Measurements from ENCODE around the gene ZBTB38.

The ZBTB38 gene

DNA sequence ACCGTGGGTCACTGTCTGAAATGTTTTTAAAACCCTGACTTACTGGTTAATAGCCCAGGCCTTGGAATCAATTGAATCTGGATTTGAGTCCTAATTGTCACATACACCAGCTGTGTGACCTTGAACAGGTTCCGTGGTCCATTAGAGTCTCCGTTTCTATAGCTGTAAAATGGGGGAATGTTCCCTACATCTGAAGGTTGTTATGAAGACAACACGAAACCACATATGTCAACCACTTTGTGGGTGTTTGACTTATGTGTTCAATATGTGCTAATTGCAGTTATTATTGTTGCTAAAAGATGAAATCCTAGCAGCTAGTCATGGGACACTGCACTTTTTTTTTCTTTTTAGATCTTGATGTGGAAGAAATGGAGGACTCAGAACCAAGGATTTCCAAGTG is 35.3 kb downstream of the ZBTB38 start:
- DNase-seq (ENCODE audit: low spot score): no peak

DNA sequence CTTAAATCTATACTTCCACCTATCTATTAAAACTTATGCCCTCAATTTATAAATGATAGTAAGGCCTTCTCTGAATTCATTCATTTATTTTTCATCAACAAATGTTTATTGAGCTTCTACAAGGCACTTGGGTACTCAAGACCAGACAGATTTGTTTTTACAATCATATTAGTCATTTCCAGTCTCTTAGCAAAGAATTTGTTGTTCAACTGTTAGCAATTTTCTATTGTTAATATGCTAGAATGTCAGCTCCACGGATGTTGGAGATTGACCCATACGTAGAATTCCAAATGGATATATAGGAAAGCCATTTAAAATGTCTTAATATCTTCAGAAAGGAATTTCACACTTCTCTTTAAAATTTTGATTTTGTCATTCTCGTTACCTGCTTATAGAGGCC is 36.7 kb downstream of the ZBTB38 start:
- no peak for DNase-seq (ENCODE audit: low spot score)

DNA sequence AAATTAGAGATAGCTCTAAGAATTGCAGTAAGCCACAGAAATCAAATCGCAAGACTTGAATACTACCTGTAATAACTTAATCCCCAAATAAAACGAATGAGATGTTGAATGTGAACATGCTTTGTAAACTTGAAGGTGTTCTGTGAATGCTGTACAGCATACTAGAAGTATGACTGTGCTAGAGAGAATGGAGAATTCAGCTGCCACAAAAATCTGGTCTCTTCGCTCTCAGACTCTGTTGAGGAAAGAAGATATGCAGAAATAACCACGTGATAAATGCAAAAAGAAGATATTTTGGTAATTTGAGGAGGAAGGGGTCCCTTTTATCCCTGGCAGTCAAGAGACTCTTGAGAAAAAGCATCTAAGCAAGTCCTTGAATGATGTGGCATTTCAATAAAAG is 37.3 kb downstream of the ZBTB38 start:
- no peak for DNase-seq (ENCODE audit: low spot score)

DNA sequence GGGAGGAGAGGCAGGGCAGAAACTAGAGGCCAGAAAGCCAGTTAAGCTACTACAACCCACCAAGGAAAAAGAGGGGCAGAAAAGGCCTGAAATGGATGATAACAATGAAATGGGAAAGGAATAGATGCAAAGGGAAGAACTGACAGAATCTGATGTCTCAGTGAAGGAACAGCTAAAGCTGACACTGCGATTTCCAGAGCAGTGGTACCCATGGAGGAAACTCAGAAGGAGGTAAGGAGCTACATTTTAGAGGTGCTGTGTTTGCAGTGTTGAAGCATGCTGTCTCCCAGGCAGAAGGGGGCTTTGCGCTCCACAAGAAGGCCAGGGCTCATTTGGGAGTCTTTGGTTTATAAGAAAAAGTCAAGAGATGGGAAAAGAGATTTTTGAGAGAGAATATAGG is 38.0 kb downstream of the ZBTB38 start:
- DNase-seq (ENCODE audit: low spot score): no peak

DNA sequence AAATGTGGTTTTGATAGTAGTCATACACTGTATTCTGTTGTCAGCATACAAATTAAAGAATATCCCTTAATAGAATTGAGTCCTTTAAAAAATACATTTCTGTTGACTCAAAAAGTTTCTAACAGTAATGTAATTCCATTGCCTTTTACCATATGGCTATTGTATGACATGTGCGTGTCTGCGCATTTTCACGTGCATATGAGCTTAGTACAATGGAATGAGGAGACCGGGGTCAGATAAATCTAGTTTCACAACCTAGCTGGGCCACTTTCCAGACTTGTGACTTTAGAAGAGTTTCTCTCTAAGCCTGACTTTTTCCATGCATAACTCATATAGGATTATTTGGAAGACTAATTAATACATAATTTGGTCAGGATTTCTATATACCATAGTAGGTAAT is 38.7 kb downstream of the ZBTB38 start:
- DNase-seq (ENCODE audit: low spot score): no peak

DNA sequence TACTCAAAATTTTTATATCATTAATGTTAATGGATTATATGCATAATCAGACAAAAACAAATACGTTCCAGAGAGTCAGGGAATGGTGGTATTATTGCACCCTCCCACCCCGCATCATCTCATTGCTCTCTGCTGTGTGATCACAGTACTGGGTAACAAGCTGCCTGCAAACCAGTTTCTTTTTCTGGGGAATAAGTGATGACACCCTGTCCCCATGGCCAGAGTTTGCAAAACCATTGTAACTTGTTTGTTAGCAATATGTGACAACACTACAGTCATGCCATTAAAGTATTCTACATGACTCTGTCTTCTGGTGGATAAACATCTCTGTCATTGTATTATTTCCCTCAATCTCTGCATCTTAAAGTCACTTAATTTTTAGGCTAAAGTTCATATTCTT is 39.5 kb downstream of the ZBTB38 start:
- no peak for DNase-seq (ENCODE audit: low spot score)

DNA sequence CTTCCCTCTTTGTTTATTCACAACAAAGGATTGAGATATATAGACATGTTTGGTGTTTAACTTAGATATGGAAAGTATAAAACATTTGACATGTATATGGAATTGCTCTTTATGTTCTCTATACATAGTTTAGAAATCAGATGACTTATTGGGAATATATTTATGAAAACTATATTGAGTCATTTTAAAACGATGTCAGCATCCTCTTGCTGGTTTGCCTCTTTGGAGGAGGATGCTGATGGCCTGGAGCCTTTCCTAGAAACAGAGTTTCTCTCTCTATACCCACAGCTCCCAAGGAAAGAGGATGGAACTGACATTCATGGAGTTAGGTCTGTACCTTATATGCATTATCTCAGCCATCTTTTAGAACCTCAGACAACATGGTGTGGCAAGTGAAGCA is 40.3 kb downstream of the ZBTB38 start:
- DNase-seq (ENCODE audit: low spot score): no peak

DNA sequence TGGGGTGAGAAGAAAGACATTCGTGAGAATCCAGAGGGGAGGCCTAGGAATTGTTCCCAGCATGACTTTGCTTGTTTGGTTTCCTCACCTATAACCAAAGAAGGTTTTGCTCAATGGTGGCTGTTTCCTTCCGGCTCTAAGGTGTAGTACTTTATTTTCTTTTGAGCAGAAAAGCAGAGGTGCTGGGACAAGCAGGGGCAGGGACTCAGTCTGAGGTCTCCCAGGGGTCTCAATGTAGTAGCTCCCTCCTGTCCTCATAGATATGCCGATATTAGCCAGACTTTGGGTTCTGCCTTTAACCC is 41.6 kb downstream of the ZBTB38 start:
- DNase-seq (ENCODE audit: low spot score): no peak

DNA sequence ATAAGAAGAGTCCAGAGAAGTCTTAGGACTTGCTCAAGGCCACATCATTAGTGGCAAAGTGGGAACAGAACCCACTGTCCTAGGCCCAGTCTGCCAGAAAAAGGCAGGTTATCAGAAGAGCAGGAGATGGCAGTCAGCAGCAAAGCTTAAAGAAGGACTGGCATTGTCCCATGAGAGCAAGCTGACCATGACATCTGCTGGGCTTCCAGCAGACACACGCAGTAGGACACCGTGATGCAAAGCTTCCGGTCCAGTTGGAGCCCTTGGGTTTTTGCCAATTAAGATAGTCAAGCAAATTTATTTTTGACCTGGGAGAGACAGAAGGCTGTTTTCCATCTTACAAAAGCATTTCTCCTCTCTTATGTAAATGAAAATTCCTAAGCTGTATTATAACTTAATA is 42.1 kb downstream of the ZBTB38 start:
- peak; percentile 92 for DNase-seq (ENCODE audit: low spot score)

DNA sequence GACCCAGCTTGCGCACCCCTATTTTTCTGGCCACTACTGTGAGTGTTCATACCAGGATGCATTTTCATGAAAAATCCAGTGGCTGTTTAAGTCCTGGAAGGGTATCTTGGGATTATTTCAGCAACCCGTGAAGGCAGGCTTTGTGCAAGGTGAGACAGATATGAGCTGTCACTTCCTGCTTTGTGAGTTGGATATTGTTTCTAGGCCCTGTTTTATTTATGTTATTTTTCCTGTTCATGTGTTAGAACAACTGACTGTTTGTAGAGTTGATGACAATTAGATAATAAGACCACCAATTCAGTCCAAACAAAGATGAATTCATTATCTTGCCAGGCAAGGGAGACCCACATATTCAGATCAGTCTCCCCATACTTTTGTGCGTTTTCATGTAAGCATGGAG is 42.5 kb downstream of the ZBTB38 start:
- peak; percentile 77 for DNase-seq (ENCODE audit: low spot score)

DNA sequence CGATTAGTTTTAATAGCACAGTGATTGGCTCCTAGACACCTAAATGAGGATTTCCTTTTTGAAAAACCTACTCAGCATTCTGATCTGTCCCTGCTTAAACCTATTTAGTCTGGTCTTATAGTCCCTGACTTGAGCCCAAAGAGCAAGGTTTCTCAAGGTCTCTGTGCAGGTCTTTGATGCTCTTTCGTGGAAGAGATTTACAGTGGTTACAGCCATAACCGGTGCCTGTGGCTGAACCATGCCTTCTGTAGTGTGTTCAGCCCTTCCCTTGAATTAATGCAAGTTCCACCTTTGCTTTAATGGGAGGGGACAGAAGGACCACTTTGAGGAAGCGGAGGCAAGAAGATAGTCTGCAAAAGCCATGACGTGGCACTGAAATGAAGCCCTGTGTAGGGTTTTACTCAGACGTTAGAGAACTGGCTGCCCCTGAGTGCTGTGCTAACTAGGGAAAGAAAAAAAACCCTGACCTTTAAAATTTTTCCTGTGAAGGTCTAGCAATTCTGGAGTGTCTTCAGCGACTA is 43.0 kb downstream of the ZBTB38 start:
- DNase-seq (ENCODE audit: low spot score): peak; percentile 79

DNA sequence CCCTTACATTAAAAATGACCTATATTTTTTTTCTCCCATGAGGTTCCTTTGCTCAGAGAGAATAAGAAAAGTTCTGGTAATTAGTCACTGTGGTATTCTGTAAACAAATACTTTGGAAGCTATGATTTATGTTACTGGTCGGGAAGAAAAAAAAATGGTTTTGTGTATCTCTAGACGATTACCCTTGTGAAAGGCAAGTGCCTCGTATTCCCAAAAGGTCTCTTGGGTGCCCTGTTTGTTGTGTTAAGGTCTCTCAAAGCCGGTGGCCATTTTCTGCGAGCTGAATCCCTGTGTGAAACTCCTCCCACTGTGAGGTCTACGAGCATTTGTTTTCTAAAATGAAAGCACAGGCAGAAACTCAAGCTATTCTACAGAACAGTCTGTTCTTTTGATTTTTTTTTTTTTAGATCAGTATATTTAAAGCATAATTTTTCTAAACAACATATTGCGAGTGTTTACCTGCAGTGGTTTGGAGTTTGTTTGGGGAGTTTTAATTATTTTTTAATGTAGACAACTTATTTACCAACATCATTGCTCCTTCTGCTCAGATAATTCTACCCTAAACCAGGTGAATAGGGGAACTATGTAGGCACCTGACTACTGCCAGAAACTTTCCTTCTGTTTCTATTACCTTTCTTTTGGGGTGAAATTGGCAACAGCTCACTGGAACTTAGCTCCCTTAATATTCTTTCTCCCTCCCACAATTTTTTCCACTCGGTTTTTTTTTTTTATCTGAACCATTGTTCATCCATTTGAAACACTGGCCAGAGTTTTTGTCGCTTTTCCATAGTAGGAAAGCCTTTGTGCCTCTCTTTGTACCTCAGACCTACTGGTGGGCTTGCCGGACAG is 44.0 kb downstream of the ZBTB38 start:
- peak; percentile 93 for DNase-seq (ENCODE audit: low spot score)

DNA sequence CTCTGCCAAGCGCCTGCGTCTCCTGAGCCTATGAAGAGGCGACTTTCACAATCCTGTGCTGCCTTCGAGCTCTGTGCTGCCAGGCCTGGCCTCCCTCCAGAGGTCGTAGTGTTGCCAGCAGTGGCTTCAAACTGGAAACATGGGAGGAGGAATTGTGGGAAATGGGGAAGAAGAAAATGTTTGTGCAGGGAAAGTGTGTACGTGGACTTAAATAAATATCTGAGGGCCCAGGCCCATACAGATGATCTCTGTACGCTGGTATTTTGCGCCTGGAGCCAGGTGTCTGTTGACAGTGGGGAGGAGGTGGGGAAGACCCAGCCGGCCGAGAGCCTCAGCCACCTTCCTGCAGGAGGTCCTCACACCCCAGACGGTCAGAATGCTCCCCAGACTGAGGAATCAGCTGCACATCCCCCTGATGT is 44.6 kb downstream of the ZBTB38 start:
- DNase-seq (ENCODE audit: low spot score): peak; percentile 92

DNA sequence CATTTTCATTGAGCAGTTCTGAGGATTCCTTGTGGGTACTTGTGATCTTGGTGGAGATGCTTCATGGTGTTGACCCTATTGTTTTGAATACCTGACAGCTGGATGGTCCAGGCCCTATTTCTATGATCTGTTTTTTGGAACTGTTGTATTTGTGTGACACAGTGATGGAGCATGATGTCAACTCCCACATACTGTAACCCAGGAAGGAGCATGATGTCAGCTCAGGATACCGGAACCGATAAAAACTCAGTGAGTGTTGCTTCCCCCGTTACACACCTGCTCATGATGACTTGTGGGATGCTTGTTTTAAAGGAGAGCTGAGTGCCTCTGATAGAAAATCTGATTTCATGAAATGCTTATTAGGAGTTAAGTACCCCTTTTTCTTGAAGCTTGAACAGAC is 45.1 kb downstream of the ZBTB38 start:
- peak; percentile 34 for DNase-seq (ENCODE audit: low spot score)

DNA sequence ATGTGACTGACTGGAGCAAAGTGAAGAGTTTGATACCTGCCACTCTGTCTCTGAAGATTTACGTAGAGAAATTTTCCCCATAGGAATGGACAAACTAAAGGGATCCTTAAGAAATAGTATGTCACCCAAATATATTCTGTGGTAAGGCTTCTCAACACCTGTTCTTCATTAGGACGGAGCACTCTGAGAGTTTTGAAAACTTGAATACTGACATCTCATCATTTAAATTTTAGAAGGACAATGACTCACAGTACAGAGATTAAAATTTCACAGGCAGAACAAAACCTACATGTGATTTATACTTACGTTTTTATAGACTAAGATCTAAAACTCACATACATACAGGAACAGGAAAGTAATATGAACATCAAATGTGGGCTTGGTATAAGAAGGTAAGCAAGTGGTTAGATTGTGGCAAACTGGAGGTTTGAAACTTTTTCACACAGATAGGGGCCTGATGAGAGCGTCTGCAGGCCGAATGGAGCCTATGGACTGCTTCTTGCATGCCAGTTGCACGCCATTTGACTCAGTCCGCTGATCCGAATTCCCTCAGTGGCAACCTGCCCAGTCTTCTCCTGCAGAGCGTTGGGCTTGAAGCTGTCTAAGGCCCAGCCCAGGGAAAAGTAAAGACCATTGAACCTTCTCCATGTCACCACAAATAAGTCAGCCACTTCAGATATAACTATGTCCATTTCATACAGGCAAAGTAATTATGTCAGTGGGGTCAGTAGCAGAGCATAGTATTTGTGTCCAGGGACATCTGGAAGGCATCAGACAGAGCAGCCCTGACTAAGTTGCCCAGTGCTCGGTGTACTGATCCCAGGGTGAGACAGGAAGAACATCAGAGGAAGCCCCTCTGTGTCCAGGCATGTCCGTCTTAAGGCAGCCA is 45.7 kb downstream of the ZBTB38 start:
- no peak for DNase-seq (ENCODE audit: low spot score)

DNA sequence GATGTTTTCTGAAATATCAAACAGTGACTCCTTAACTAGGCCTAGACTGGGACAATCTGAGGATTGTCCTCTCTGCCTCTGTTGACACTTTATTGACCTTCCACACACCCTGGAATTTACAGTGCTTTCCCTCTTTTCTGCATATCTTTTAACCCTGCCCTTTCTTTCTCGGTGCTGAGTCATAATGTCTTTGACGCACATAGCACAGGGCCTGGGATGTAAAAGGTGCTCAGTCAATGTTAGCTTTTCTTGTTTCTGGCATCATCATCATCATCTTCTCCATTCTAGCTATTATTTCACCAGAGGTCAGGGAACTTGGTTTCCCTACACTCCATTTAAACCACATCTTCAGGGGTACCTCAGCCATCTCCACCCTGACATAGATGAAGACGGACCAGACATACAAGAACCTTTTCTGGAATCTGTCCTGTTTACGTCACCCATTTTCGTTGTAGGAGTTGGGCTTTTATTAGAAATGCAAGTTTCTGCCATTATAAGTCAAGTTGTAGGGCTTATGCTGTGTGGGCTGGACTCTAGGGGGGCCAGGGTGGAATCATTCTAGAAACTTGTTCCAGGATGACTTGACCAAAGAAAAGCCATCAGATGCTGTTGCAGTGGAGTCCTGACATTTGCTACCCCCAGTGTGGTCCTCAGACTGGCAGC is 46.6 kb downstream of the ZBTB38 start:
- no peak for DNase-seq (ENCODE audit: low spot score)

DNA sequence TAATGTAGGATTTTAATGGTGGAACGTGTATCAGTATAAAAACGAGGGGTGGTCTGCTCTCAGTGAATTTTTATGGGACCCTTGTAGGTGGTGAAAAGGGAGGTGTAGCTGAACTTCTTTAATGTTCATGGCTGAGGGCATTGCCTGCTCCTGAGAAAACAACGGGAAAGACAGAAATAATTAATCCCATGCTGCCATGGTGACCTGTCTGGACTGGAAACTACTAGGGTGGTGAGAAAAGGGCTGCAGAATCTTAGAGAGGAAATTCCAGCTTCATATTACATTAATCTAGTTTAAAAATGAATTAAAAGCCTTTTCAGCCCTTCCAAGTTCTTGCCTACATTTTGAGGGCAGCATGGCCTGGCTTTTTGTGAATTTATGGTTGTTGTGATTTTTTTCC is 47.6 kb downstream of the ZBTB38 start:
- no peak for DNase-seq (ENCODE audit: low spot score)
